HG03097 (cell line): Measurements from ENCODE around the gene NBEA.
"Not testable (repeated sequence)": the region's sequence is repeated elsewhere in the genome, so short reads cannot be mapped to it uniquely, and the experiment has no call there.

Experiments used
- ATAC-seq: cut with Tn5 transposase; IDR thresholded peaks from one replicate; pipeline ENCODE4 v1.9.1; 2021; ENCODE audit not compliant: unreplicated experiment, low FRiP score

NBEA gene

DNA sequence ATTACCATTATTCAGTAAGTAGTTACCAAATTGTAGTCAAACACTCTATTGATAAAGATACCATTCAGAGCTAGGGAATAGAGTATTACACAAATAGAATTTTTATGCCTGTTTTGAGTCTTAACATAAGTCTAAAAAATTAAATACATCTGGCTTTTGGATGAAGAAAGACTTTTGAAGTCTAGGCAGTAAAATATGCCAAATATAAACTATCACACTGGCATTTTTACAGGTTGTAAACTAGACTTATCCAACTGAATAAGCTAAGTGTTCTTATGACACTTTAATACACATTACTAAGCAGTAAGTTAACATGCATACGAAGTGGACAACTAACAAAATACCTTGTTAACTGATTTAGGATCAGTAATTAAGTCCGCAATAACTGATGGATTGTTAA is 425.5 kb downstream of the NBEA start:
- ATAC-seq, result no peak

DNA sequence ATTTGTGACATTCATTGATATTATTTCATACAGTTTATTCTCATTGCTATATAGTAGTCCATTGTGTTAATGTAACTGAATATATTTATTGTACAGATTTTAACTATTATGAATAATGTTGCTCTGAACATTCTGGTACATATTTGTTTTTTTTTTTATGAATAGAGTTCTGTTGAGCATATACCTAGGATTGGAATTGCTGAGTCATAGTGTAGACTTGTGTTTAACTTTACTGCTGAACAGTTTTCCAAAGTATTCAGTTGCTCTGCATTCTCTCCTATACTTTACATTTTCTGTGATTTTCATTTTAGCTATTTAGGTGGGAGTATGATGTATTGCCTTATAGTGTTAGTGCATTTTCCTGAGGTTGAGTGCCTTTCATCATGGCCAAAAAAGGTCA is 436.9 kb downstream of the NBEA start:
- ATAC-seq, result no peak

DNA sequence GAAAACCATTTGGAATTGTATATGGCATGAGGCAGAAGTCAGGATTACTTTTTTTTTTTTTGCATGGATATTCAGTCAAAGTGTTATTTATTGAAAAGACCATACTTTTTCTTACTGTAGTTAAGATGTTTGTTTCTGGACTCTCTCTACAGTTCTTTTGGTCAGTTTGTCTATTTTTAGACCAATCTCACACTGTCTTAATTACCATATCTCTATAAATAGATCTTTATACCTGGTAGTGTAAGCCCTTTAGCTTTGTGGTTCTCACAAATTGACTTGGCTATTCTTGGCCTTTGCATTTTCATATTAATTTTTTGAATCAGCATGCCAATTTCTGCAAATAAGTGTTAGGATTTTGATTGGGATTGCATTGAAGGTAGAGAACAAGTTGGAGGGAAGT is 437.6 kb downstream of the NBEA start:
- ATAC-seq, result no peak

DNA sequence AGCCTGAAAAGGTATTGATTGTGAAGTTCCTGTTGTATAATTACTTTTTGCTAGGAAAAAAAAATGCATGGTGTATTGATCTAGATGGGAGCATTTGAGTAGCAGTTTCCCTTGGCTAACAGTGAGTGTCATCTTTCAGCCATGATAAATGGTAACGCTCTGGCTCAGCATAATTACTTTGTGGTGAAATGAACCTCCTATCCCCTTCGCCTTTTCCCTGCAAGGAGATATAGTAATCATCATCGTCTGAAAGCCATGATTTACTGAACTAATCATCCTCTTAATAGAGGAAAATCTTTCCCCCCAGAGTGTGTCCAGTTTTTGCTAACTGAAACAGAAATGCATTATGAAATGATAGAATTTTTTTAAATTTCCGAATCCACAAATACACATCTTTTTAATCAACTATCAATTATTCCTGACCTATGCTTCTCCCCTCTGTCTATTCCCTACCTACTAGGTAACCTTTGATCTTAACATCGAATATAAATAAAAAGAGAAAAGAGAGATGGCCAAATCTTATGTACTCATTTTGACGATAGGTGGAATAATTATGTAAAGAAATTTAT is 445.7 kb downstream of the NBEA start:
- ATAC-seq, result no peak

DNA sequence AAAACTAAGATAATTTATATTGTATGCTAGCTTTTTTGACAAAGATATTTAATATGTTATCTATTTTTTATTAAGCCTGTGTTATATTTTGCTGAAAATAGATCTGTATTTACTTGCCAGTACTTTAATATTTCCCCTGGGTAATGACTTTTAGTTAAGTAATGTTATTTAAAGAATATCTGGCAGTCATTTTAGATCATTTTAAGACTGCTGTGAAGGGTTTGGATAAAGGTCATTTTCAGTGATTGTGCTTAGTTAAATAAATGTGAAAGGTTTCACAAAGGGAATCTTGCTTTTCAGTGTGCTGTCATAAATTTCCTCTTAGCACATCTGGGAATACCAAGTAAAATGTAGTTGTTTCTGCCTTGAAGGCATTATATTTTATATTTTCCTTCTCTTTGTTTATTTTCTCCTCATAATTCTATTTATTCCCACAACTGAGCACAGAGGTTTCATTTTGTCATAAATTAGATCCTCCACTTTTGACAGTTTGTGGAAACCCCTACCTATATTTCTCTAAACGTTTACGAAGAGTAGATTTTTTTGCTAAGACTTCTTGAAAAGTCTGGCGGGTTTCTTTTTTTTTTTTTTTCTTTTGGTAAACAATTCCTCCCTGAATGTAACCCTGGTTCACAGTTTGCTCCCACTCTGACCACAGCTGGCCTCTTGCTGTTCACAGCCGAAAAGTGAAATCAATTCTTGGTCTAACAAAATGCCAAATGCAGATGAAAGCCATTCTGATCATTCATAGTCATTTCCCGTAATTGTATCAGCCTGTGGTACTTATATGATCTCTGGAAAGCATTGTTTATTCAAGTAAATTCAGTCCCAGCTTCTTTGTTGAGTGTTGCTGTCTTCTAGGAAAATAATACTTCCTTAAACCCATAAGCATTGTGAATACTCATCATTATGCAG is 446.6 kb downstream of the NBEA start:
- no peak for ATAC-seq

DNA sequence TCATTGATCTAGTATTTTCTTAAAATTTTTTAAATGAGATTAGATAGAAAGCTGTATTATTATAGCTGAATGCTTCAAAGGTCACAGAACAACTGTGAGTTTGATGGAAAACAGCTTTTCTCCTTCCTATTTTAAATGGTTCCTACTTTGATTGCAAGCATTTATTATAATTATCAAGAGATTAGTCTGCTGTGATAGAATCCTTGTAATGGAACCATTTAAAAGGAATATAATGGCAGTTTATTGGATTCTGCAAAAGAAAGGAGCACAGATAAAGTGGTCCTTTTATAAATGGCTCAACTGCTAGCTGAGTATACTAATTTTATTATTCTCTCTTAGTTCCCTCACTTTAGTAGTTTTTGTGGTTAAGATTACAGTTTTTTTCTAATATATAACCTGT is 447.5 kb downstream of the NBEA start:
- ATAC-seq, result no peak

DNA sequence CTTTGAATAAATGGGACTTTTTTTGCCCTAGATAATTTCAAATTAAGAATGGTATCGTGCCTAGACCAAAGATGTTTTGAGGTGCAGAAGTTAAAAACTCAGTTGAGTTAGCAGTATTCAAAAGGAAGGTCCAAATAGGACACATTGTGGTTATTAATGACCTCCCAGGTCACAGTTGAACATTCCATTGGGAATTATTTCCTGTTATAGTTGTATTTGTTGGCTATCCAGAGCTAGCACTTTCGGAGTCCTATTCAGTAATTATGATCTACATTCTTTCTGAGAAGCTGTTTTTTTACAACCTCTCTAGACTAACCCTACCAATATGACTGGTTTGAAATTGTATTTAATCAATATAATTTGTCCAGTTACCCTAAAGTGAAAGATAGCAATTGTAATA is 450.7 kb downstream of the NBEA start:
- no peak for ATAC-seq

DNA sequence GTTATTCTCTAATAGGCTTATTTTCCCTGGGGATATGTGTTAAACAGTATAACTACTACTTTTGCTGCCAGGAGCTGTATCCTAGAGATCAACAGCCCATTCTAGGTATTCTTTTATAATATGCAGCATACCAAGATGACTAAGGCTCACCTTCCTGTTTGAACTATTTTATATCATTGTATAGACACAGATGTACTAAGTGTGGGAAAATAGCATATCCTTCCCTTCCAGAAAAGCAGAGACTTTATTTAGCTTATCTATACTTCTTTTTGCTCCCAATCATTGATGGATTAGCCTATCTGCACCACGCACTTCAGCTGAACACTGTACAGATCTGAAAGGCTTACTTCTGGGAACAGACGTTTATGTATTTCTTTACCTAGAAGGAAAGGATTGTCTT is 451.8 kb downstream of the NBEA start:
- no peak for ATAC-seq

DNA sequence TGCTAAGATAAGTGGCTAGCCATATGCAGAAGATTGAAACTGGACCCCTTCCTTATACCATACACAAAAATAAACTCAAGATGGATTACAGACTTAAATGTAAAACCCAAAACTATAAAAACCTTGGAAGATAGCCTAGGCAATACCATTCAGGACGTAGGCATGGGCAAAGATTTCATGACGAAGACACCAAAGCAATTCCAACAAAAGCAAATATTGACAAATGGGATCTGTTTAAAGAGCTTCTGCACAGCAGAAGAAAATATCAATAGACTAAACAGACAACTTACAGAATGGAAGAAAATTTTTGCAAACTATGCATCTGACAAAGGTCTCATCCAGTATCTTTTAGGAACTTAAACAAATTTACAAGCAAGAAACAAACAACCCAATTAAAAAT is 466.2 kb downstream of the NBEA start:
- ATAC-seq, result not testable (repeated sequence)

DNA sequence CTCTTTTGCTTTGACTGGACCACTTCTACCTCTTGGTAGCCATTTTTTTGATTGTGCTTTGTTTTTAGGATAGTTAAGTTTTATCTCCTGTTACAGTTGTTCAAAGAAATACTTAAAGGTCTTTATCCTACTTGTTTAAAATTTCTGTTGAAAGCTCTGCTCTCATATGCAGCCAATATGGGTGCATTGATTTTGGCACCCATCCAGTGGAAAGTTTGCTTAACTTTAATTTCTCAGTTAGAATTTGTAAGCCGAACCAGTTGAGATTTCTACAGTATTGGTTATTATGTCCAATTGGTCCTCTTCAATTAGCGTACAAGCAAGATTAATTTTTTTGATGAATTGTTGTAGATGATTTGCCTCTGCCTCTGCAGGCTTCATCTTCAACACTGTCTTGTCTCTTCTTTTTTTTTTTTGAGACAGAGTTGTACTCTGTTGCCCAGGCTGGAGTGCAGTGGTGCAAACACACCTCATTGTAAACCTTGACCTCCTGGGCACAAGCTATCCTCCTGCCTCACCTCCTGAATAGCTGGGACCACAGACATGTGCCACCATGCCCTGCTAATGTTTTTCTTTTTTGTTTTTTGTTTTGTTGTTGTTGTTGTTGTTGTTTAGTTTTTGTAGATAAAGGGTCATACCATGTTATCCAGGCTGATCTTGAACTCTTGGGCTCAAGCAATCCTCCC is 469.1 kb downstream of the NBEA start:
- no peak for ATAC-seq

DNA sequence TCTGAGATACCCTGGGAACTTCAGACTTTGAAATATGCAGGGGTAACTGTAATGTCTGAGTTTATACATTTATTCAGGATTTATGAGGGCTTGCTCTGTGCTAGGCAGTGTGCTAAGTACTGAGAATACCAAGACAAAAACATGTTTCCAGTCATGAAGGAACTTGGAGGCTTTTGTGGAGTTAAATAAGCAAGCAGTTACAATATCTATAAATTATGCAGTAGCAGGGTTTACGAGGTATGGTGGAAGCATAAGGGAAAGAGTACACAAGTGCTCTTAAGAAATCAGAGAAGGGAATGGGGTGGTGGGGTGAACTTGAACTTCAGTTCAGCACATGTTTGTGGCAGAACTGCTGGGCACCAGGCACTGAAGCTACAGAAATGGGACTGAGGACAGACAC is 506.4 kb downstream of the NBEA start:
- no peak for ATAC-seq

DNA sequence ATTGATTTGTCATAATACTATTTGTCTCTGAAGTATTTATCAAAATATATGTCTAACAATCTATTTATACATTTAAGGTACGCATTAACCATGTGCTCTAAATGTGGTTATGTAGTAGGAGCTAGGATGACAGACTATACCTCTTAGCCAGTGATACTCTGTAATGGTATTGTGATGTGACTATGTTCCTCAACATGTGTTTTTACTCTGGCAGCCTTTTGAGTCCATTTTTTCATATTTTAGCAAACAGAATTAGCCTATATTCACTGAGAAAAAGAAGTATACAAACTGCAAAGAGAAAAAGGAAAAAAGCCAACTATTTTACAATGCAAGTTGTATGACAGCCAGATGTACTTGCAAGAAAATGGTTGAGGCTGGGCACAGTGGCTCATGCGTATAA is 507.8 kb downstream of the NBEA start:
- no peak for ATAC-seq

DNA sequence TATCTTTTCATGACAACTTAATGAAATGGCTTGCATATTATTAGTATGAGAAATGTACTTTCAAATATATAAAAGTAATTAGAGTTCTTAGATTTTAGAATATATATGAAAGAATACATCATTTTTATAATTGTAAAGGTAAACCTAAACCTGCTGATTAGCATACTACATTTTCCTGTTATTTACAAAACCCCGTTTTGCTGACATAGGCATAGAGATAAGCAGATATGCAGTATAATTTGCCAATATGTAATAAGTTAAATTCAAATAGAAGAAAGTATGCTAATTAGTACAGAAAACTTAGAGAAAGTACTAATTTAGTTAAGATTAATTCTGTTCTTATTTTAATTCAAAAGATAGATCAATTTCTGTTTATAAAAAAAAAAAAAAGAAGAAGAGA is 513.0 kb downstream of the NBEA start:
- no peak for ATAC-seq

DNA sequence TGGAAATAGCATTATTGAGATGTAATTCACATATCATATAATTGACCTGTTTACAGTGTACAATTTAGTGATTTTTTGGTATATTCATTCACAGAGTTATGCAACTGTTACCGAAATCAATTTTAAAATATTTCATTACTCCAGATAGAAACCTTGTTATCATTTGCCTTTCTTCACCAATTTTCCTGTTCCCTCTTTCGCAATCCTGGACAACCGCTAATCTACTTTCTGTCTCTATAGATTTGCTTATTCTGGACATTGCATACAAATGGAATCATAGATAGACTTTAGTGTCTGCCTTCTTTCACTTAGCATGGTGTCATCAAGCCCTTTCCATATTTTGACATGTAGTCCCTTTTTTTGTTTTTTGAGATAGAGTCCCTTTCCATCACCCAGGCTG is 515.2 kb downstream of the NBEA start:
- ATAC-seq, result no peak

DNA sequence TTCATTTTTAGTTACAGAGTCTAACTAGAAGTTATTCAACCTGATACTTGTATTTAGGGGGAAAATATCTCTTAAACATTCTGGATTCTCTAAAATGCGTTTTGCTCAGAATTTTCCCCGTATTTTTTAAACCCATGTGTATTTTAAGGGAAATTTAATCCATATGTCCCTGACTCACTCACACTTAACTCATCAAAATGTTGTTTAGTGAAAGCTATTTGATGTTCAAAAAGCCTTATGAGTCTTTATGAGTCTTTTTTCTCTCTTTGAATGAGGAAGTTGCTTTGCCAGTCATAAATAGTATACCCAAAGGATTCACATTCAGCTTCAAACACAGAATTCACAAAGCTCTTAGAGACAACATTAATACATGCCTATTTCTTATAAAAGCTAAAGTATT is 518.0 kb downstream of the NBEA start:
- no peak for ATAC-seq

DNA sequence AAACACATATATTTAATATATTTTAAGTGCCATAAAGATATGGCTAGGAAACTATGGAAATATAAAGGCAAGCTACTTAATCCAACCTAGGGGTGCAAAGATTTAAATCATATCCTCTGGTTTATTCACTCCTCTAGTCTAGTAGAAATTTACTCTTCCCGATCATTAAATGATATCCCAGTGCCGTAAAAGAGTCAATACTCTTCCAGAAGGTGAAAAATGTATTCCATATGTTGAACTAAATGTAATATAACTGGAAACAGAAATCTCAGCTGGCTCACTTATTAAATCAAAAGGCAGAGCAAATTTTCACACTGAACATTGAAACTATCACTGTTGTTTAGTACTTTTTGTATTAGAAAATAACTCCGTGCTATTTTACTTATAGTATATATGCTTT is 523.3 kb downstream of the NBEA start:
- ATAC-seq, result no peak

DNA sequence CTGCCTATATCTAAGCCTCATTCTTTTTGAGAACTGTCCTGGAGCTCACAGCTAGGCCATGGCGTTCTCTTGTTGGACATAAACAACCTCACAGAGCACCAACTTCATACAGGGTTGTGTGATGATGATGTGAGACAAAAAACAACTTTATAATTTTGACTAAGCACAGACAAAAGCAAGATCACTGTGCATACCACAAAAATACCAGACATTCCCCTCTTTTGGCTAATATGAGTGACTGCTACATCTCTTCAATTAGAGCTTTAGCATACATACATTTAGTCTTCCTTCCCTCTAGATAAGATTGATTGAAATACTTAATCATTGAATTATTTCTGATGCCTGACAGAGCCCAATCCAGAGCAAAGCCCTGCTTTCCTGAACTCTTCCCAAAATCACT is 526.1 kb downstream of the NBEA start:
- no peak for ATAC-seq

DNA sequence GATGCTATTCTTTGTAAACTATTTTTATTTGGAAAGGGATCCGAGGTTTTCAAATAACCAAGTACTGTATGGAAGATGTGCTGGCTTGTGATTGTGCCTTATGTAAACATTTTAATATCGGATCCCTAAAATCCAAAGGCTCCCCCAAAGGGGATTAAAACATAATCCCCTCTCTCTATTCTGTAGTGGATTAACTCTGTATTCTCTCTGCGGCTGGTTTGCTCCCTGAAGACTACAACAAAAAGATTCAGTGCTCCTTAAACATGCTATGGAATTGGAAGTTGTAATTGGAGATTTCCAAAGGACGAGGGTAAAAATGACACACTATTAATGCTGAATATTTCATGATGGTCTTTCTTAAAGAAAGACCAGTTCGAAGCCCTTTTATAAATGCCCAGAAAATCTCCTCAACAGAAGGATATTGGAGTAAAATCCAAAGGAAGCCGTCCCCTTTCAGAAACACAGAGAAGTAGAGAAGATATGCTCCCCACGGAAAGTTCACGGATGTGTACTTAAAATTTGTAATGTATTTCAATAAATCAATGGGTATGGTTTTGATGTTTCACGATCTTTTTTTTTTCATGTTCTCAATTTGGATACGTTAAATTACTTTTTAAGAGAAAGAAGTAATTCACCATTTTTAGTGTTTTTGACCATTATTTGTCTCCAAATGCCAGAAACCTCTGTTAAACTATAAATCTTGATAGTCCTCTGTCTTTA is 527.9 kb downstream of the NBEA start:
- no peak for ATAC-seq

DNA sequence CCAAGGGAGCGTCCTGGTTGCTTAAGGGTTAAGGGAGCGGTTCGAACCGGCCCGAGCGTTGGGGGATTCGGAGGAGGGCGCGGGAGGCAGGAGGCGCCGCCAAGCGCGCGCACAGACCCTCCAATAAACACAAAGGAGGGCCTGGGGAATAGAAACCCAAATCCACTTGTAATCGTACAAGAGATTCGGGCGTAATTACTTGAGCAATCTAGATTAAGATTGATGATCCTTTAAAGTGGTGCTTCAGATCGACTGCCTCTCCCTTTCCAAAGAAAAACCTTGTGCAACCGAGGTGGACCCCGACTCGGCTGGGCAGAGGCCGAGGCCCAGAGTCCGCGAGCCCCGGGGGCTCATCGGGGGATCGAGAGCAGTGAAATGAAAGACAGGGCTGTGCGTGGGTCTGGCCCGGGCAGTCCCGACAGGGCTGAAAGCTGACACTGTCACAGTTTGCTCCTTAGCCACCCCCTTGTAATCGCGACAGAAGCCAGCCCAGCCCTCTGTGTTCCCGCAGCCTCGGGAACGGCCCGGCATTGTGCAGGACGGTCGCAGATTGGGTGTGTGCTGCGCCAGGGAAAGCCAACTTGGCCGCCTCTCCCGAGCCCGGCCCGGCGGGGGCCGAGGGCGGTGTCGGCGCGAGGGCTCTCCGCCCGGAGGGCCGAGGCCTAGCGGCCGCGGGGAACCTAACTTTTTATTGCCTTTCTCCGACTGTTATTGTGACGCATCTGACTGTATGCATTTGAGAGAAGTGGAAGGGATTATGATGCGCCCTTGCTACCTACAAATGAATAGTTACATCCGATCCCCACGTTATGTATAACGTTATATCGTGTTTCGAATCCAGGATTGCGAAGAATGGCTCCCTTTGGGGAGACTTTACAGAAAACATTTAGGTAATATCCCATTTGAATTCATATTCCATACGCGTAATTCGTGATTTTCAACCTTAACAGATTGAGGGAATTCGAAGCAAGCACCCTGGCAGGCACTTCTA is 528.9 kb downstream of the NBEA start:
- ATAC-seq, result no peak

DNA sequence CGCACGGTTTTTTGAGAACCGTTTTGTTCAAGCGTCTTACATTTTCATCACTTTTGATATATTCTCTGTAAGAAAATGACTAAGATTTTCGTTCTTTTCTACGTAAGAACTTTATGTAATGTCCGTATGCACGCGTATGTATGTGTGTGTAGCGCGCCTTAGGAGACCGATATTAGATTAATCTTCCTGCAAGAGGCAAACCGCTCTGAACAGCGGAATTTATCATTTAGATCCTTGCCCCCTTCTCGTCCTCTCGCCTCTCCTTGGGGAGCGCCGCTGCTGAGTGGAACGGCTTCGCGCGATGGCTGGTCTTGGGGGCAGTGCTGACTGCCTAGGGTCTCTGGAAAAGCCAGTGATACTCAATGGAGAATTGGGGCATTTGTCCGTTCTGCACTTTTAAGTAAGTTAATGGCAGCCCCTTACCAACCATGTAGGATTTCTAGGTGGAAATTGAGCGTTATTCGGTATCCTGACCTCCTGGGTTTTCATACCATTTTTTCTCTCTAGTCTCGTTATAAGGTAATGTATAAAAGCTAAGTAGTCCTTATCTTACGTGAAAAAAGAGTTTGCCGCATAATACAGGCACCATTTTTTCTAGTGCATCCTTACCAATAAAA is 529.7 kb downstream of the NBEA start:
- ATAC-seq, result no peak
